ENCODE results near the gene GTF2A1. TPM values are rescaled to one million over a fixed set of nuclear protein-coding genes. Genes with fewer than 3 reads are reported as not detected.
"Not testable (repeated sequence)": the region's sequence is repeated elsewhere in the genome, so short reads cannot be mapped to it uniquely, and the experiment has no call there.

GTF2A1 gene
- polyA plus RNA-seq, 1 of the 3 experiments (the other 2 are of a cell fraction) = 7.6 TPM

- no peaks in the 10 kb centered on the region for H4K20me1 ChIP-seq (ENCODE audit: insufficient read depth)
- no peak overlapping the region for H3K9ac ChIP-seq
- H3K4me2 ChIP-seq = no peak overlapping the region
- POLR2A ChIA-PET = no interaction called here
- DNase-seq = no peak
- no peaks in the 10 kb centered on the region for H3K27me3 ChIP-seq (ENCODE audit: insufficient read depth)
- H3K79me2 ChIP-seq (ENCODE audit: insufficient read depth) = no peaks in the 10 kb centered on the region
- H3K9me3 ChIP-seq = no peaks in the 10 kb centered on the region
- H3K9me2 ChIP-seq = no peaks in the 10 kb centered on the region
- H3F3A ChIP-seq (replicated peaks; ENCODE audit: insufficient read depth) = no peaks in the 10 kb centered on the region
- H3K27ac ChIP-seq (ENCODE audit: low read depth in 2 of 2, low read length in 1 of 2) = no peak overlapping the region
- TF ChIP-seq MEF2A (IDR thresholded peaks at IDR 0.05; ENCODE audit: borderline replicate concordance, low read depth) (no peak), TEAD4 (IDR thresholded peaks at IDR 0.05; ENCODE audit: borderline replicate concordance, insufficient read depth) (no peak), NFIC (IDR thresholded peaks at IDR 0.05; ENCODE audit: borderline replicate concordance) (no peak), FOXM1 (IDR thresholded peaks at IDR 0.05; ENCODE audit: low read depth) (no peak), FOXJ3 (CRISPR knock-in tag; IDR thresholded peaks at IDR 0.05) (no peak), ELF1 (IDR thresholded peaks at IDR 0.05) (no peak), PBX3 (IDR thresholded peaks at IDR 0.05) (no peak)
- H2AFZ ChIP-seq (ENCODE audit: low read depth) = no peak overlapping the region
- CTCF ChIA-PET = no interaction called here
- no peaks in the 10 kb centered on the region for H3K36me3 ChIP-seq (replicated peaks in 1 of 2; ENCODE audit: control insufficient read depth in 1 of 2, insufficient read depth in 2 of 2, low read length in 1 of 2)
- H3K4me3 ChIP-seq (ENCODE audit: low read depth in 2 of 2, low read length in 1 of 2) = no peak overlapping the region
- peaks cover 0 to 4% of the 10 kb centered on the region in 2 experiments; a peak in 1 of 4 replicates for H3K4me1 ChIP-seq (ENCODE audit: control insufficient read depth in 1 of 2, insufficient read depth in 2 of 2, low read depth in 1 of 2, low read length in 1 of 2)
- WGBS (ENCODE audit: low lambda C conversion rate) = 73% methylated on average over 1 of the region's 1 CpG
Observed at GRCh38 chr14:81231540-81231939, 10.8 kb upstream of the GTF2A1 start.

GRCh38 chr14:81224222-81224621, 3.5 kb upstream of the GTF2A1 start:
- Histone ChIP-seq H3K9me3 (no peaks in the 10 kb centered on the region), H3K79me2 (ENCODE audit: insufficient read depth) (peaks cover 9% of the 10 kb centered on the region), H4K20me1 (ENCODE audit: insufficient read depth) (no peaks in the 10 kb centered on the region), H2AFZ (ENCODE audit: low read depth) (no peak overlapping the region), H3K4me1 (ENCODE audit: control insufficient read depth in 1 of 2, insufficient read depth in 2 of 2, low read depth in 1 of 2, low read length in 1 of 2) (peaks cover 6 to 7% of the 10 kb centered on the region in 2 experiments; a peak in 1 of 4 replicates), H3K36me3 (replicated peaks in 1 of 2; ENCODE audit: control insufficient read depth in 1 of 2, insufficient read depth in 2 of 2, low read length in 1 of 2) (no peaks in the 10 kb centered on the region), H3K27ac (ENCODE audit: low read depth in 2 of 2, low read length in 1 of 2) (no peak overlapping the region), H3K9me2 (no peaks in the 10 kb centered on the region), H3K4me2 (no peak overlapping the region), H3K4me3 (ENCODE audit: low read depth in 2 of 2, low read length in 1 of 2) (no peak overlapping the region), H3K9ac (no peak overlapping the region), H3K27me3 (ENCODE audit: insufficient read depth) (no peaks in the 10 kb centered on the region), H3F3A (replicated peaks; ENCODE audit: insufficient read depth) (peaks cover 12% of the 10 kb centered on the region)
- DNase-seq = no peak
- 60% methylated on average over 1 of the region's 1 CpG for WGBS (ENCODE audit: low lambda C conversion rate)
- CTCF ChIA-PET = interaction anchor here (0.7 kb wide), 1 partner anchor 226 kb away, joined by 3 read pairs; no protein-coding TSS in a partner anchor
- TF ChIP-seq GATA2 (CRISPR knock-in tag; IDR thresholded peaks at IDR 0.05) (no peak), EZH2phosphoT487 (IDR thresholded peaks at IDR 0.05; ENCODE audit: borderline replicate concordance, low read depth) (no peak), USF1 (IDR thresholded peaks at IDR 0.05; ENCODE audit: borderline replicate concordance, low read depth) (no peak), CHD2 (IDR thresholded peaks at IDR 0.05; ENCODE audit: low read length, partially characterized antibody) (no peak), MAX (IDR thresholded peaks at IDR 0.05; ENCODE audit: low read depth) (no peak), ELF1 (IDR thresholded peaks at IDR 0.05) (no peak), MXI1 (IDR thresholded peaks at IDR 0.05; ENCODE audit: low read depth, low read length) (no peak)
- POLR2A ChIA-PET = no interaction called here

GRCh38 chr14:81223788-81224187, 3.0 kb upstream of the GTF2A1 start:
- POLR2A ChIA-PET; H3K9ac ChIP-seq; CTCF ChIA-PET; H2AFZ ChIP-seq (ENCODE audit: low read depth); H3K4me1 ChIP-seq (ENCODE audit: control insufficient read depth in 1 of 2, insufficient read depth in 2 of 2, low read depth in 1 of 2, low read length in 1 of 2); H4K20me1 ChIP-seq (ENCODE audit: insufficient read depth); DNase-seq; H3K9me2 ChIP-seq; H3K9me3 ChIP-seq; H3K36me3 ChIP-seq (replicated peaks in 1 of 2; ENCODE audit: control insufficient read depth in 1 of 2, insufficient read depth in 2 of 2, low read length in 1 of 2); H3K4me2 ChIP-seq; H3K4me3 ChIP-seq (ENCODE audit: low read depth in 2 of 2, low read length in 1 of 2); H3K27ac ChIP-seq (ENCODE audit: low read depth in 2 of 2, low read length in 1 of 2); H3K27me3 ChIP-seq (ENCODE audit: insufficient read depth): not testable (repeated sequence)
- WGBS (ENCODE audit: low lambda C conversion rate) = 92% methylated on average over 7 of the region's 7 CpGs
- peaks cover 12% of the 10 kb centered on the region for H3F3A ChIP-seq (replicated peaks; ENCODE audit: insufficient read depth)
- peaks cover 11% of the 10 kb centered on the region for H3K79me2 ChIP-seq (ENCODE audit: insufficient read depth)

All from SK-N-SH (cell line).